Mucosa of descending colon (tissue), 3 donors: ENCODE data around the gene SLC4A9. TPM values are rescaled to one million over a fixed set of nuclear protein-coding genes. Genes with fewer than 3 reads are reported as not detected.
"Not testable (repeated sequence)": the region's sequence is repeated elsewhere in the genome, so short reads cannot be mapped to it uniquely, and the experiment has no call there.

Experiments
- ATAC-seq: fragments of 200-7000 bp; cut with Tn5 transposase; one replicate; pipeline ENCODE4 v1.9.1; 2020; ENCODE audit warnings: mild to moderate bottlenecking, moderate library complexity
- DNase-seq, 3 donors: peaks; one replicate each; pipeline ENCODE4 v3.0.0-alpha.2; 2020
- H3K36me3 ChIP-seq: fragments of 200-600 bp; one replicate; pipeline ENCODE4 v1.8.0; 2021; ENCODE audit warnings: low read depth, mild to moderate bottlenecking
- H3K4me1 ChIP-seq: fragments of 200-600 bp; one replicate; pipeline ENCODE4 v1.8.0; 2021; ENCODE audit warnings: low read depth, mild to moderate bottlenecking
- H3K4me3 ChIP-seq: fragments of 200-600 bp; one replicate; pipeline ENCODE4 v1.8.0; 2021; ENCODE audit warnings: mild to moderate bottlenecking
- H3K9me3 ChIP-seq: fragments of 200-600 bp; one replicate; pipeline ENCODE4 v1.8.0; 2021; ENCODE audit warnings: mild to moderate bottlenecking
- intact Hi-C, 2 donors: fragments of 100-400 bp; cut with DNase I in 1 of 2; cut with micrococcal nuclease in 1 of 2; formaldehyde crosslinking; loops; one replicate each; pipeline versions ENCODE4 v1.11.0 to v1.11.1; 2022; cut with DNase I, micrococcal nuclease
- total RNA-seq, 3 donors: library from RNA; stranded (reverse); fragmentation: NEBNext Ultra II Directional in 2 of 3; extraction: Animal tissue kit (Norgen Biotek cat#: 25700) in 2 of 3; gene quantifications; one replicate each; pipeline versions ENCODE4 v1.2.1 to v1.2.4, GENCODE V29; 2021 to 2023
- TF ChIP-seq, protein P1 (sequence below): fragments of 200-600 bp; IDR thresholded peaks from one replicate; pipeline ENCODE4 v1.8.0; 2022; ENCODE audit warnings: antibody characterized with exemption, mild to moderate bottlenecking
- donor health status: DM: no; HTN: no; CAD: no; lungs with moderate emphysema.
- donor health status: DM: no; HTN: no; CAD: no.
- donor health status: DM: no; HTN: yes; CAD: no.

The SLC4A9 gene
- total RNA-seq, 3 donors from 2014 or later, result 0.23 to 0.46 TPM; not detected in 1

DNA sequence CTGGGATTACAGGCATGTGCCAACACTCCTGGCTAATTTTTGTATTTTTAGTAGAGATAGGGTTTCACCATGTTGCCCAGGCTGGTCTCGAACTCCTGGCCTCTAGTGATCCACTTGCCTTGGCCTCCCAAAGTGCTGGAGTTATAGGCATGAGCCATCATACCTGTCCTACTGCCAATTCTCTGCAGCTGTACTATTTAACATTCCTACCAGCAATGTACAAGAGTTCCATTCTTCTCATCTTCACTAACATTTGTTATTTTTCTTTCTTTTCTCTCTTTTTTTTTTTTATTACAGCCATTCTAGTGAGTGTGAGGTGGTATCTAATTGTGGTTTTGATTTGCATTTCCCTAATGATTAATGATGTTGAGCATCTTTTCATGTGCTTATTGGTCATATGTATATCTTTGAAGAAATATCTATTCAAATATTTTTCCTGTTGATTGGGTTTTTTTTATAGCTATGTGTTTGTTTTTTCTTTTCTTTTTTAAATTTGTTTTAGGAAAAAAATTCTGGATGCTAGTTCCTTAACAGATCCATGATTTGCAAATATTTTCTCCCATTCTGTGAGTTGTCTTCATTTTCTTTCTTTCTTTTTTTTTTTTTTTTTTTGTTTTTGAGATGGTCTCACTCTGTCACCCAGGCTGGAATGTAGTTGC, 59.0 kb downstream of the SLC4A9 start:
- ATAC-seq, result no peak
- Histone ChIP-seq H3K9me3 (no peaks in the 10 kb centered on the region), H3K4me1 (no peaks in the 10 kb centered on the region), H3K36me3 (no peaks in the 10 kb centered on the region), H3K4me3 (no peak overlapping the region)
- TF ChIP-seq, protein P1, sequence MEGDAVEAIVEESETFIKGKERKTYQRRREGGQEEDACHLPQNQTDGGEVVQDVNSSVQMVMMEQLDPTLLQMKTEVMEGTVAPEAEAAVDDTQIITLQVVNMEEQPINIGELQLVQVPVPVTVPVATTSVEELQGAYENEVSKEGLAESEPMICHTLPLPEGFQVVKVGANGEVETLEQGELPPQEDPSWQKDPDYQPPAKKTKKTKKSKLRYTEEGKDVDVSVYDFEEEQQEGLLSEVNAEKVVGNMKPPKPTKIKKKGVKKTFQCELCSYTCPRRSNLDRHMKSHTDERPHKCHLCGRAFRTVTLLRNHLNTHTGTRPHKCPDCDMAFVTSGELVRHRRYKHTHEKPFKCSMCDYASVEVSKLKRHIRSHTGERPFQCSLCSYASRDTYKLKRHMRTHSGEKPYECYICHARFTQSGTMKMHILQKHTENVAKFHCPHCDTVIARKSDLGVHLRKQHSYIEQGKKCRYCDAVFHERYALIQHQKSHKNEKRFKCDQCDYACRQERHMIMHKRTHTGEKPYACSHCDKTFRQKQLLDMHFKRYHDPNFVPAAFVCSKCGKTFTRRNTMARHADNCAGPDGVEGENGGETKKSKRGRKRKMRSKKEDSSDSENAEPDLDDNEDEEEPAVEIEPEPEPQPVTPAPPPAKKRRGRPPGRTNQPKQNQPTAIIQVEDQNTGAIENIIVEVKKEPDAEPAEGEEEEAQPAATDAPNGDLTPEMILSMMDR, result no peak
- intact Hi-C loops, result no loop called here
- no peak for DNase-seq

DNA sequence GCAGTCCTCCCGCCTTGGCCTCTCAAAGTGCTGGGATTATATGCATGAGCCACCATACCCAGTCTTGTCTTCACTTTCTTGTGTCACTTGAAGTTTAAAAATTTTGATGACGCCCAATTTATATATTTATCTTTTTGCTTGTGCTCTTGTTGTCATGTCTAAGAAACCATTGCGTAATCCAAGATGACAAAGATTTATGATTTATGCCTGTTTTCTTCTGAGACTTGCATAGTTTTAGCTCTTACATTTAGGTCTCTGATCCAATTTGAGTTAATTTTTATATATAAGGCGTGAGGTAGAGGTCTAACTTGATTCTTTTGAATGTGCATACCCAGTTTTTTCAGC, 60.2 kb downstream of the SLC4A9 start:
- Histone ChIP-seq H3K4me3 (no peak overlapping the region), H3K9me3 (no peaks in the 10 kb centered on the region), H3K4me1 (no peaks in the 10 kb centered on the region), H3K36me3 (no peaks in the 10 kb centered on the region)
- ATAC-seq (no peak), DNase-seq (no peak)
- TF ChIP-seq, protein P1, result no peak
- intact Hi-C loops, result no loop called here

DNA sequence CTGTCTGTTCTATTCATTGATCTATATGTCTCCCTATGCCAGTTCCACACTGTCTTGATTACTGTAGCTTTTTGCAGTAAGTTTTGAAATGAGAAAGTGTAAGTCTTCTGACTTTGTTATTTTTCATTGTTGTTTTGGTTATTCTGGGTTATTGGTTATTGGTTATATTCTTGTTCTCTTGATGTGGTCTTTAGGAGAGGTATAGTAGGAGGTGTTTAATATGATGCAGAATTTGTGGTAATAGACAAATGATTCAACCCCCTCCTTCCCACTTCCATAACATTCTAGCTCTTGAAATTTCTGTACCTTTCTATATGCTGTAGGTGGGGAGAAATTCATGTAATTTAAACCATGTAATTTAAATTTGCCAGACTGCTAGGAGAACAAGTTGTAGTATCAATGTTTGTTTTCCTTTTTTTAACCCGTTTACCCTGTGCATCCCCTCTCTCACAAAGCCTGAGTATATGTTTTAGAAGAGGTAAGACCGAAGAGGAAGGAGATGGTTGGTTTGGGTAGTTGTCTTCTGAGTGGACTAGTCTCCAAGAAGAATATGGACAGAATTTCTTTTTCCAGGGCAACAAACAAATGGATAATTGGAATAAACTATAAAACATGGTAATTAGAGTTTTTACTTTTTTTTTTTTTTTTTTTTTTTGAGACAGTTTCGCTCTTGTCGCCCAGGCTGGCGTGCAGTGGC, 60.8 kb downstream of the SLC4A9 start:
- Histone ChIP-seq H3K4me1 (no peaks in the 10 kb centered on the region), H3K36me3 (no peaks in the 10 kb centered on the region), H3K9me3 (no peaks in the 10 kb centered on the region), H3K4me3 (no peak overlapping the region)
- ATAC-seq, result no peak
- TF ChIP-seq, protein P1, result no peak
- DNase-seq, result no peak
- intact Hi-C loops, result no loop called here

DNA sequence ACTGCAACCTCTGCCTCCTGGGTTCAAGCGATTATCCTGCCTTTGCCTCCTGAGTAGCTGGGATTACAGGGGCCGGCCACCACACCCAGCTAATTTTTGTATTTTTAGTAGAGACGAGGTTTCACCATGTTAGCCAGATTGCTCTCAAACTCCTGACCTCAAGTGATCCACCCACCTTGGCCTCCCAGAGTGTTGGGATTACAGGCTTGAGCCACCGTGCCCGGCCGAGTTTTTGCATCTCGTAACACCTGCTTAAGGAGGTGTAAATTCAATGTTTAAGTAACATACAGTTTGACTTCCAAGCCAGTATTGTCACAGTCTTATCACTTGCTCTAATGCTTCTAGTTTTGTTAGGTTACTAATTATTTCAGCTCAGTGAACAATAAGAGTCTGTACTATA, 61.4 kb downstream of the SLC4A9 start:
- H3K4me3 ChIP-seq, ATAC-seq, H3K36me3 ChIP-seq, DNase-seq, H3K9me3 ChIP-seq, H3K4me1 ChIP-seq, intact Hi-C loops: not testable (repeated sequence)

DNA sequence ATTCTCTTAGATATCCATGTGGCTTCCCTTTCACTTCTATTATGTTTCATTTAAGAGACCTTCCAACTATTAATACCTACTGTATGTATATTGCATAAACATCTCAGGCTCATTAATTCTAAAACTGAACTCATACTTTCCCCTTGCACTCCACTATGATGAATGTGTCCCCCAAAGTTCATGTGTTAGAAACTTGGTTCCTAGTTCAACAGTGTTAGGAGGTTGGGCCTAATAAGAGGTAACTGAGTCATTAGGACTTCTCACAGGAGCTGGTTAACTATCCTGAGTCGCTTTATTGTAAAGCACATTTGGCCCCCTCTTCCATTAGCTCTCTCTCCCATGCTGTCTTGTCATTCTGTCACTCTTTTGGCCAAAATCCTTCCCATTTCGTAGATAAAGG, 63.6 kb downstream of the SLC4A9 start:
- Histone ChIP-seq H3K4me3 (no peak overlapping the region), H3K36me3 (no peaks in the 10 kb centered on the region), H3K4me1 (no peaks in the 10 kb centered on the region), H3K9me3 (no peaks in the 10 kb centered on the region)
- TF ChIP-seq, protein P1, result no peak
- intact Hi-C loops, result no loop called here
- ATAC-seq, result no peak
- DNase-seq, result no peak

DNA sequence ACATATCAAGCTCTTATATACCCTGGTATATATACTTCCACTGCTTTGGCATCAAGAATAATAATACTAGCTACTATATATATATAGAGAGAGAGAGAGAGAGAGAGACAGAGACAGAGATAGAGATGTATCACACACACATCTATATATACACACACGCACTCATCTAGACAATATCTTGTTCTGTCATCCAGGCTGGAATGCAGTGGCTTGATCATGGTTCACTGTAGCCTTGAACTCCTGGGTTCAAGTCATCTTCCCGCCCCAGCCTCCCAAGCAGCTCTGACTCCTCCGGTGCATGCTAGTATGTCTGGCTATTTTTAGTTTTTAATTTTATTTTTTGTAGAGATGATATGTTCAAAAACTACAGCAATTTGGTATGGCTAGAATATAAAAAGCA, 64.1 kb downstream of the SLC4A9 start:
- Histone ChIP-seq H3K36me3 (no peaks in the 10 kb centered on the region), H3K4me3 (no peak overlapping the region), H3K9me3 (no peaks in the 10 kb centered on the region), H3K4me1 (no peaks in the 10 kb centered on the region)
- TF ChIP-seq, protein P1, result no peak
- DNase-seq, result no peak
- ATAC-seq, result no peak
- intact Hi-C loops, result no loop called here

Other genes with a start within 250 kb of the SLC4A9 start
- gene PURA, start 246.1 kb upstream of the SLC4A9 start, total RNA-seq, result 10 to 100 TPM; 17.3 to 49.4 (median 18.4) TPM
- gene IGIP, start 234.3 kb upstream of the SLC4A9 start, total RNA-seq, result 10 to 100 TPM in 1 of 3 donors, 1 to 10 TPM in 2; 8.1 to 25.1 (median 9.8) TPM
- 100 to 1,000 TPM in 2 of 3 donors, 10 to 100 TPM in 1; 76.3 to 175 (median 136) TPM for gene CYSTM1, start 185.0 kb upstream of the SLC4A9 start, total RNA-seq
- gene PFDN1, start 57.1 kb upstream of the SLC4A9 start, total RNA-seq, result 10 to 100 TPM; 33.5 to 48.0 (median 35.9) TPM
- 10 to 100 TPM in 2 of 3 donors, 1 to 10 TPM in 1; 8.8 to 15.7 (median 13.1) TPM for gene HBEGF, start 13.6 kb upstream of the SLC4A9 start, total RNA-seq
- 100 to 1,000 TPM; 134 to 135 (median 134) TPM for gene ANKHD1, start 41.6 kb downstream of the SLC4A9 start, total RNA-seq
- 10 to 100 TPM; 18.5 to 51.9 (median 23.1) TPM for gene EIF4EBP3, start 187.5 kb downstream of the SLC4A9 start, total RNA-seq
- 10 to 100 TPM; 27.9 to 38.0 (median 31.8) TPM for gene SRA1, start 197.3 kb downstream of the SLC4A9 start, total RNA-seq
- 10 to 100 TPM; 18.8 to 32.5 (median 21.2) TPM for gene APBB3, start 204.4 kb downstream of the SLC4A9 start, total RNA-seq
- gene SLC35A4, start 204.6 kb downstream of the SLC4A9 start, total RNA-seq, result 10 to 100 TPM; 65.5 to 96.9 (median 93.8) TPM